Adrenal gland (tissue), 5 donors: ENCODE results near the gene ALKBH4.
"Not testable (repeated sequence)": the region's sequence is repeated elsewhere in the genome, so short reads cannot be mapped to it uniquely, and the experiment has no call there.

Experiments used
- POLR2A ChIP-seq, 2 donors: fragments of 450-650 bp; IDR thresholded peaks; one replicate each; pipeline ENCODE4 v1.6.1; 2017; ENCODE audit warnings: antibody characterized with exemption in 2 of 2, mild to moderate bottlenecking in 2 of 2, moderate library complexity in 1 of 2
- TF ChIP-seq, protein P1 (sequence below), 6 experiments: fragments of 450-650 bp in 4 of 6; fragments of 200-600 bp in 2 of 6; sonication (generic) in 1 of 6; IDR thresholded peaks; 1 replicate in 5 of 6; 2 replicates in 1 of 6; pipeline versions ENCODE4 v1.5.1 to v1.8.0; 2016 to 2021; ENCODE audit warnings: antibody characterized with exemption in 6 of 6, mild to moderate bottlenecking in 2 of 6, moderate library complexity in 1 of 6
- donor health status: DM: no; HTN: no; CAD: no.

DNA sequence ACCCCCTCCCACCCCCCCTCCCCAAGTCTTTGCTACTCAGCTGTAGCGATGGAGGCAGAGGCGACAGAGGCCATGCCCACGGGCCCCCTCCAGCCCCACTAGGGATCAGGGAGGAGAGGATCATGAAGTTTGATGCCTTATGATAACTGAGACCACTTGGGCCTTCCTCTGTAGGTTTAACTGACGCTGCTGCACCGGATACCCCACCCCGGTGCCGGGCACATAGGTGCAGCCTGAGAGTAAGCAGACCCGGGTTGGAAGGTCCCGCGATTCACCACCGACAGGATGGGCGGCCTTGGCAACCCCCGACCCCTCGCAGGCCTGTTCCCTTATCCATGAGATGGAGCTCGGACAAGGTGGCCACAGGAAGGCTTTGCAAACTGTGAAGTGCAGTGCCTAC, 29.4 kb upstream of the ALKBH4 start:
- TF ChIP-seq, protein P1, sequence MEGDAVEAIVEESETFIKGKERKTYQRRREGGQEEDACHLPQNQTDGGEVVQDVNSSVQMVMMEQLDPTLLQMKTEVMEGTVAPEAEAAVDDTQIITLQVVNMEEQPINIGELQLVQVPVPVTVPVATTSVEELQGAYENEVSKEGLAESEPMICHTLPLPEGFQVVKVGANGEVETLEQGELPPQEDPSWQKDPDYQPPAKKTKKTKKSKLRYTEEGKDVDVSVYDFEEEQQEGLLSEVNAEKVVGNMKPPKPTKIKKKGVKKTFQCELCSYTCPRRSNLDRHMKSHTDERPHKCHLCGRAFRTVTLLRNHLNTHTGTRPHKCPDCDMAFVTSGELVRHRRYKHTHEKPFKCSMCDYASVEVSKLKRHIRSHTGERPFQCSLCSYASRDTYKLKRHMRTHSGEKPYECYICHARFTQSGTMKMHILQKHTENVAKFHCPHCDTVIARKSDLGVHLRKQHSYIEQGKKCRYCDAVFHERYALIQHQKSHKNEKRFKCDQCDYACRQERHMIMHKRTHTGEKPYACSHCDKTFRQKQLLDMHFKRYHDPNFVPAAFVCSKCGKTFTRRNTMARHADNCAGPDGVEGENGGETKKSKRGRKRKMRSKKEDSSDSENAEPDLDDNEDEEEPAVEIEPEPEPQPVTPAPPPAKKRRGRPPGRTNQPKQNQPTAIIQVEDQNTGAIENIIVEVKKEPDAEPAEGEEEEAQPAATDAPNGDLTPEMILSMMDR (IDR thresholded peaks at IDR 0.05), result not testable (repeated sequence)
- not testable (repeated sequence) for TF ChIP-seq POLR2A (IDR thresholded peaks at IDR 0.05)
